Stimulated activated CD4-positive, alpha-beta T cell treated with anti-CD3 and anti-CD28 coated beads, Interleukin-1b, Interleukin-23, amount 100 ng/mL, for 4 hours (primary cell): Measurements from ENCODE around the gene SLC16A6.
"Not testable (repeated sequence)": the region's sequence is repeated elsewhere in the genome, so short reads cannot be mapped to it uniquely, and the experiment has no call there.

Experiments used
- DNase-seq, 2 donors: peaks; one replicate each; pipeline ENCODE4 v3.0.0-alpha.2; 2020; ENCODE audit warnings: low read depth in 2 of 2

The SLC16A6 gene

GRCh38 chr17:68290268-68290954 is 516 bp downstream of the SLC16A6 start:
- peak in 1 of 2 donors; percentile 35 for DNase-seq

- no peak for DNase-seq
Observed at GRCh38 chr17:68289936-68290267, 1.0 kb downstream of the SLC16A6 start.

GRCh38 chr17:68289473-68289872 is 1.5 kb downstream of the SLC16A6 start:
- no peak for DNase-seq

- no peak for DNase-seq
Observed at GRCh38 chr17:68288804-68289203, 2.1 kb downstream of the SLC16A6 start.

GRCh38 chr17:68288375-68288774 is 2.6 kb downstream of the SLC16A6 start:
- no peak for DNase-seq

GRCh38 chr17:68281965-68282364 is 9.0 kb downstream of the SLC16A6 start:
- DNase-seq, result not testable (repeated sequence)

- DNase-seq, result no peak
Observed at GRCh38 chr17:68277807-68278206, 13.1 kb downstream of the SLC16A6 start.

- DNase-seq, result not testable (repeated sequence)
Observed at GRCh38 chr17:68276339-68276738, 14.6 kb downstream of the SLC16A6 start.

- no peak for DNase-seq
Observed at GRCh38 chr17:68273722-68274121, 17.2 kb downstream of the SLC16A6 start.

GRCh38 chr17:68265833-68266232 is 25.1 kb downstream of the SLC16A6 start:
- DNase-seq, result not testable (repeated sequence)

- not testable (repeated sequence) for DNase-seq
Observed at GRCh38 chr17:68263101-68263681, 27.7 kb downstream of the SLC16A6 start.

GRCh38 chr17:68262467-68262866 is 28.5 kb downstream of the SLC16A6 start:
- DNase-seq, result not testable (repeated sequence)

- no peak for DNase-seq
Observed at GRCh38 chr17:68260051-68260762, 30.7 kb downstream of the SLC16A6 start.

- DNase-seq, result not testable (repeated sequence)
Observed at GRCh38 chr17:68259648-68259951, 31.3 kb downstream of the SLC16A6 start.

- peak; percentile 42 to 56 for DNase-seq
Observed at GRCh38 chr17:68258890-68259647, 31.9 kb downstream of the SLC16A6 start.

GRCh38 chr17:68257934-68258333 is 33.0 kb downstream of the SLC16A6 start:
- no peak for DNase-seq

GRCh38 chr17:68256701-68257100 is 34.2 kb downstream of the SLC16A6 start:
- not testable (repeated sequence) for DNase-seq

GRCh38 chr17:68255731-68256538 is 35.0 kb downstream of the SLC16A6 start:
- DNase-seq, result no peak

- no peak for DNase-seq
Observed at GRCh38 chr17:68255151-68255550, 35.8 kb downstream of the SLC16A6 start.

GRCh38 chr17:68253426-68253825 is 37.5 kb downstream of the SLC16A6 start:
- not testable (repeated sequence) for DNase-seq

GRCh38 chr17:68249354-68249765 is 41.6 kb downstream of the SLC16A6 start:
- no peak for DNase-seq

GRCh38 chr17:68248891-68249290 is 42.0 kb downstream of the SLC16A6 start:
- DNase-seq, result no peak
